Measurements from ENCODE around the gene ZNF157. TPM values are rescaled to one million over a fixed set of nuclear protein-coding genes. Genes with fewer than 3 reads are reported as not detected.

ZNF157 gene
- polyA plus RNA-seq, 2 of the 4 experiments (the other 2 are of a cell fraction): 0.05 to 0.06 TPM

- TF ChIP-seq POLR2AphosphoS2 (conservative IDR thresholded peaks at IDR 0.05; ENCODE audit: low read length) (no peak), JUN (IDR thresholded peaks at IDR 0.05) (peak in 1 of 2 experiments; percentile 37; a peak in 2 of 5 replicates), GATA3 (IDR thresholded peaks at IDR 0.05; ENCODE audit: borderline replicate concordance) (peak; percentile 10; the same call in 1 of the 2 replicates)
- ChIA-PET POLR2A (no interaction called here), CTCF (interaction anchor here (1.2 kb wide), 1 partner anchor 10 kb away, joined by 3 read pairs; no protein-coding TSS in a partner anchor)
- H3K4me3 ChIP-seq: peak overlapping the region; percentile 43
- H3K9me3 ChIP-seq: no peaks in the 10 kb centered on the region
- peak; percentile 78 to 89 for DNase-seq (ENCODE audit: low read depth in 1 of 2, low spot score in 1 of 2)
- peak; percentile 98 for FAIRE-seq
- WGBS (ENCODE audit: missing lambda C conversion rate): 18% methylated on average over 28 of the region's 32 CpGs
- peak; percentile 89 to 93 for ATAC-seq
- H3K4me1 ChIP-seq: no peaks in the 10 kb centered on the region
- H3K4me2 ChIP-seq: peak overlapping the region; percentile 72
- H3K27ac ChIP-seq: peak overlapping the region; percentile 45 to 88
Observed at GRCh38 chrX:47366041-47366722, 4.2 kb upstream of the ZNF157 start.

GRCh38 chrX:47373198-47373597 is 2.8 kb downstream of the ZNF157 start:
- DNase-seq (ENCODE audit: low read depth in 1 of 2, low spot score in 1 of 2) (no peak), ATAC-seq (no peak), FAIRE-seq (peak; percentile 7)
- Histone ChIP-seq H3K9me3 (no peaks in the 10 kb centered on the region), H3K27ac (no peak overlapping the region), H3K4me3 (no peak overlapping the region), H3K4me2 (no peak overlapping the region), H3K4me1 (no peaks in the 10 kb centered on the region)
- ChIA-PET CTCF (interaction anchor here (0.9 to 3.9 kb wide), 2 partner anchors 11 to 180 kb away, joined by 3 to 12 read pairs; no protein-coding TSS in a partner anchor), POLR2A (no interaction called here)
- WGBS (ENCODE audit: missing lambda C conversion rate): 51% methylated on average over 5 of the region's 5 CpGs
- TF ChIP-seq ZNF302 (CRISPR knock-in tag; IDR thresholded peaks at IDR 0.05) (no peak), RFX5 (IDR thresholded peaks at IDR 0.05) (no peak), HES2 (IDR thresholded peaks at IDR 0.05) (no peak), USF2 (IDR thresholded peaks at IDR 0.05) (no peak), BHLHE40 (IDR thresholded peaks at IDR 0.05; ENCODE audit: low read depth, low read length) (no peak), POLR2AphosphoS2 (conservative IDR thresholded peaks at IDR 0.05; ENCODE audit: low read length) (no peak), CBX2 (IDR thresholded peaks at IDR 0.05; ENCODE audit: borderline replicate concordance, low read depth) (no peak), FOSB (CRISPR knock-in tag; IDR thresholded peaks at IDR 0.05) (no peak), NR3C1 (IDR thresholded peaks at IDR 0.05) (no peak), BCL3 (IDR thresholded peaks at IDR 0.05) (no peak), FOXS1 (CRISPR knock-in tag; IDR thresholded peaks at IDR 0.05) (no peak), HEYL (CRISPR knock-in tag; IDR thresholded peaks at IDR 0.05) (no peak), MAFK (IDR thresholded peaks at IDR 0.05; ENCODE audit: partially characterized antibody) (no peak), ELK1 (IDR thresholded peaks at IDR 0.05; ENCODE audit: low read depth, low read length) (no peak), HOXB13 (CRISPR knock-in tag; IDR thresholded peaks at IDR 0.05; ENCODE audit: low read depth) (no peak), ZFP36 (IDR thresholded peaks at IDR 0.05; ENCODE audit: borderline replicate concordance, partially characterized antibody) (no peak), MAZ (IDR thresholded peaks at IDR 0.05; ENCODE audit: borderline replicate concordance, low read depth, low read length) (no peak), CBX8 (IDR thresholded peaks at IDR 0.05) (no peak)

GRCh38 chrX:47380268-47380667 is 9.9 kb downstream of the ZNF157 start:
- H3K4me1 ChIP-seq: no peaks in the 10 kb centered on the region
- ChIA-PET CTCF (no interaction called here), POLR2A (no interaction called here)
- H3K4me3 ChIP-seq: no peak overlapping the region
- H3K9me3 ChIP-seq: no peaks in the 10 kb centered on the region
- no peak overlapping the region for H3K27ac ChIP-seq
- FAIRE-seq (no peak), ATAC-seq (no peak), DNase-seq (ENCODE audit: low read depth in 1 of 2, low spot score in 1 of 2) (no peak)
- 75% methylated on average over 10 of the region's 10 CpGs for WGBS (ENCODE audit: missing lambda C conversion rate)
- no peak overlapping the region for H3K4me2 ChIP-seq
- no peak for TF ChIP-seq PBX3 (IDR thresholded peaks at IDR 0.05)
- no peak for TF ChIP-seq FOSL2 (IDR thresholded peaks at IDR 0.05)
- no peak for TF ChIP-seq FOSL2 (CRISPR knock-in tag; IDR thresholded peaks at IDR 0.05)
- TF ChIP-seq EHF (CRISPR knock-in tag; IDR thresholded peaks at IDR 0.05): no peak
- no peak for TF ChIP-seq BCL3 (IDR thresholded peaks at IDR 0.05)
- no peak for TF ChIP-seq ESRRA (IDR thresholded peaks at IDR 0.05; ENCODE audit: borderline replicate concordance, low read length)

Measured in A549 (cell line).